Stimulated activated naive CD8-positive, alpha-beta T cell treated with anti-CD3 and anti-CD28 coated beads, Interleukin-15, amount 100 ng/mL, for 72 hours (primary cell): ENCODE measurements around the gene IQCM.

Source experiments
- ATAC-seq: fragments of 150-1000 bp; cut with Tn5 transposase; 2 replicates; pipeline ENCODE4 v1.10.0; 2021; ENCODE audit warnings: mild to moderate bottlenecking, moderate library complexity
- DNase-seq, 2 donors: peaks; one replicate each; pipeline ENCODE4 v3.0.0; 2021 to 2022
- H3K27ac Mint-ChIP-seq, 2 donors: one replicate each; pipeline ENCODE4 v1.8.0; 2022; ENCODE audit warnings: mild to moderate bottlenecking in 2 of 2, mixed read lengths in 2 of 2, moderate library complexity in 2 of 2
- H3K27me3 Mint-ChIP-seq: one replicate; pipeline ENCODE4 v1.8.0; 2022; ENCODE audit warnings: mixed read lengths
- H3K4me1 Mint-ChIP-seq: one replicate; pipeline ENCODE4 v1.8.0; 2022; ENCODE audit warnings: mild to moderate bottlenecking, mixed read lengths
- H3K4me3 Mint-ChIP-seq, 2 donors: one replicate each; pipeline ENCODE4 v1.8.0; 2022; ENCODE audit warnings: mild to moderate bottlenecking in 2 of 2, mixed read lengths in 2 of 2, moderate library complexity in 1 of 2
- H3K9me3 Mint-ChIP-seq, 2 donors: one replicate each; pipeline ENCODE4 v1.8.0; 2022; ENCODE audit warnings: mixed read lengths in 2 of 2

Gene IQCM

DNA sequence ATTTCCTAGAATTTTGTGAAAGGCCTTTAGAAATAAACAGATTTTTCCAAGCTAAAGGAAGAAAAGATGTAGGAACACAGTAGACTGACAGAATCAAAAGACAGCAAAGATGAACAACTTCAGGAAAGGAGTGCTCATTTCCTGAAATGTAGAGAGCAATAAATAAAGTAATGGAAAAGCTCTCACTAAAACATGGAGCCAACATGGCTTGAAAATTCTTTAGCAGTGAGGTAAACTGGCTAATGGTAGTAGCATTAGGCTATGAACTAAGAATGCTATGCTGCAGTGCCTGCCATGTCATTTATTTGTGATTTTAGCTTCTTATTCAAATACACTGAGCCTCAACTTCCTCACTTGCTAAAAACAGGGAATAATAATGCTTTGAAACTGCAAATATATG lies 108.7 kb downstream of the IQCM start:
- H3K27me3 Mint-ChIP-seq, result no peaks in the 10 kb centered on the region
- ATAC-seq (no peak), DNase-seq (no peak)
- no peak overlapping the region for H3K4me3 Mint-ChIP-seq
- H3K27ac Mint-ChIP-seq, result no peak overlapping the region
- H3K9me3 Mint-ChIP-seq, result peaks cover 0 to 4% of the 10 kb centered on the region in 2 donors
- no peaks in the 10 kb centered on the region for H3K4me1 Mint-ChIP-seq

DNA sequence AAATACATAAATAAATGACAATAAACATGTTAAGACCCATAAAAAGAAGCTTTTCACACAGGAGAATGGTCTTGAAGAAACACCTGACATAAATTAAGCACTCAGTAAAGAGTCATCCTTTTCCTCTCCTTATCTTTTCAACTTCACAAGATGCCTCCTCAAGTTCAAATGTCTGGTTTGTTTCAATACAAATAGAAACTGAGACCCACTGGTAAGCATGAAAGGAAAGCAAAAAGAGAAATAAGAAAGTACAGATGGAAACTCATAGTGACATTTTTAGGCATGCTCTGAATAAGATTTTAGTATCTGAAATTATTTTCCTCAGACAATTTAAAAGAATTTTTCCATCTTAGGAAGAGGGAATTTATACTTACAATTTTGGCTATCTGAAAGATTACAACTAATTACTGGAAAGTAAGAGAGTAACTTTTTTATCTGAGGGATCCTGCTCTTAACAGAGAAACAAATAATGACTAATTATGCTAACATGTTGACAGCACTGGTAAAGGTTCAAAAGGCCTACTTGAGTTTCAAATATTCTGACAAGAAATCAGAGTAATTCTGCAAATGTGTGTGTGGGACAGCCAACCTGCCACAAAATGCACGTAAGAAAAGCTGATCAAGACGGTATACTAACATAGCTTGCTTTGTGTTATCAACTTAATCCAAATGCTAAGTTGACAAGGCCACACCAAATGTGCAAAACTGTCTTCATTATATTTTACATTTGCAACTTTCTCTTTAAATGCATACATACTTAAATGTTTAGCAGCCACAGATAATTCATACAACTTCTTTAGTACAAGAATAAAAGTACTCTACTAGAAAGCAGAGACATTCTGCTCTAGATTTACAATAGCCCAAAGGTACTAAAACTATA lies 113.0 kb downstream of the IQCM start:
- DNase-seq (no peak), ATAC-seq (no peak)
- no peak overlapping the region for H3K27ac Mint-ChIP-seq
- no peaks in the 10 kb centered on the region for H3K27me3 Mint-ChIP-seq
- no peaks in the 10 kb centered on the region for H3K4me1 Mint-ChIP-seq
- H3K9me3 Mint-ChIP-seq, result no peaks in the 10 kb centered on the region
- no peak overlapping the region for H3K4me3 Mint-ChIP-seq

DNA sequence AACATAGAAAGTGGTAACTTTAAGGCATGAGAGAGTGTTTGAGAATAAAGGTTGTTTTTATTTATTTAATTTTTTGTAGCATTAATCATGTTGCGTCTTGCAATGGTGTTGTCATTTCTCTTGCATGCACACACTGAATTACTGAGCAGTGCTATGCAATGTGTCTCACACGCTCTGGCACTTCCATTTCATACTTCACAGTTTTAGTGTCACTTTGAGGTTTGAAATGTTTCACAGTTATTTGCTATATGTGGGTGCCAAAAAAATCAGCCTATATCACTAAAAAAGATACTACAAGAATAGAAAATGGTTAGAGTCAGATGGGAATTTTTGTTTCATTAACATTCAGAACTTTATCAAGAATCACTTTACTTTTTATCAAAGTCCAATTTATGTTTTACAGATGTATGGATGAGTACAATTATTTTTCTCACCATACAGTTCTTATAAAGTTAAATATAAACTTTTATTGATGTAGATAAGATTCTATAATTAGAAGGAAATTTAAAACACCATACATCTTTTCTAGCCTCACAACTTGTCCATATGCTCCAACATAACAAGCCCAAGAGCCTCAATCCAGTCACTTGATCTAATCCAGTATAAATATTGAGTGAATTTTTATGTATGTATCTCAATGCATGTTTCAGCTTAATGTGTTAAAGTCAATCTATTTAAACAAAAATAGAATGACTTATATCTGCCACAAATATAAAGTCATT lies 114.0 kb downstream of the IQCM start:
- H3K27ac Mint-ChIP-seq, result no peak overlapping the region
- H3K4me1 Mint-ChIP-seq, result no peaks in the 10 kb centered on the region
- no peak overlapping the region for H3K4me3 Mint-ChIP-seq
- ATAC-seq, result no peak
- no peaks in the 10 kb centered on the region for H3K27me3 Mint-ChIP-seq
- DNase-seq, result no peak
- no peaks in the 10 kb centered on the region for H3K9me3 Mint-ChIP-seq

DNA sequence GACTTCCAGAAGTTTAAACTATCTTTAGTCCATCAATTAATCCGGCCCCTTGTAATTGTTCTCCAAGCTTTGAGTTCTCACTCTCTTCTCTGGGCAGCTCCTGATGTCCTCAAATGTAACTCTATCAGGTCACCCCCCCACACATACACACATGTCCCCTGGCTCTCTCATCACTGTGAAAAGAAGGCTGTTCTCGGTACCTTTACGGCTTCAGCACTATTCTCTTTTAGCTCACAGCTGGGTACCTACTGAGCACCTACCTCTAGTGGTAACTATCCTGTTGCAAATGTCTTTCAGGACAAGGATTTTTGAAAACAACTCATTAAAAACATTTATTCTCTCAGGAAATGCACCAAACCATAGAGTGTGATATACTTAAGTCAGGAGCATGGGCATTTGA lies 115.4 kb downstream of the IQCM start:
- DNase-seq, result no peak
- H3K27me3 Mint-ChIP-seq, result no peaks in the 10 kb centered on the region

DNA sequence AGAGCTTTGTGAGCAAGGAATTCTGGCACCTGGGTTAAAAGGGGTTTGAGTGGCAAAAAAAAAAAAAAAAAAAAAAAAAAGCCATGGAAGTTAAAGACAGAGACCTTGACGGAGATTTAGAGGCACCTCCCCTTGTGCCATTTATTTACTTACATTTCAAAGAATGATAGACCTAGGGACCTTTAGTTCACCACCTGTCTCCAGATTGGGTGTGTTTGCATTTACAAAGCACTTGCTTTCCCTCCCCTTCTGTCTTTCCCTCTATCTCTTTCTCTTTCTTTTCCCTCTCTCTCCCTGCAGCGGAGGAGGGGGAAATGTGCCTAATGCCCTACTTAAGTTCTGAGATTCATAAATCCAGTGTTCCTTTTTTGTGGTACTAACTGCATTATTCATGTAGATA lies 116.0 kb downstream of the IQCM start:
- DNase-seq (no peak), ATAC-seq (no peak)
- Mint-ChIP-seq H3K27ac (no peak overlapping the region), H3K4me1 (no peaks in the 10 kb centered on the region), H3K9me3 (no peaks in the 10 kb centered on the region), H3K4me3 (no peak overlapping the region), H3K27me3 (no peaks in the 10 kb centered on the region)

More for the DNA sequence above, 115.4 kb downstream of the IQCM start:
- Mint-ChIP-seq H3K9me3 (no peaks in the 10 kb centered on the region), H3K4me1 (no peaks in the 10 kb centered on the region), H3K4me3 (no peak overlapping the region), H3K27ac (no peak overlapping the region)
- ATAC-seq, result no peak

DNA sequence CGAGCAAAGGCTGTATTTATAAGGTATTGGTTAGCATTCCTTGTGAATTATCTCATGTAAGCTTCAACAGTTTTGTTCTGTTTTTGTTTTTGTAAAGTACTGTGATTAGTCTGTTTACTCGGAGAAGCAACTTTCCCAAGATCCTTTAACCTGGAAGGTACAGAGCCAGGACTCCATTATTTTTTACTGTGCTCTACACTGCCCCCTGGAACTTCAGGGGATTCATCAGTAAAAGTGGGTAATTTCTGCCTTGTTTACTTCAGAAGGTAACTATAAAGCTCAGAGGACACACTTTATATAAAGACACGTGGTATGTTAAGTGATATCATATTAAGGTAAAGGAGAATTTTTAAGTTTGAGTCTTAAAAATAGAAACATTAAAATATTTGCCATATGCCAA lies 124.9 kb downstream of the IQCM start:
- H3K4me3 Mint-ChIP-seq, result no peak overlapping the region
- DNase-seq (no peak), ATAC-seq (no peak)
- H3K9me3 Mint-ChIP-seq, result peaks cover 6 to 7% of the 10 kb centered on the region in 2 donors
- H3K27me3 Mint-ChIP-seq, result no peaks in the 10 kb centered on the region
- no peak overlapping the region for H3K27ac Mint-ChIP-seq
- H3K4me1 Mint-ChIP-seq, result no peaks in the 10 kb centered on the region

DNA sequence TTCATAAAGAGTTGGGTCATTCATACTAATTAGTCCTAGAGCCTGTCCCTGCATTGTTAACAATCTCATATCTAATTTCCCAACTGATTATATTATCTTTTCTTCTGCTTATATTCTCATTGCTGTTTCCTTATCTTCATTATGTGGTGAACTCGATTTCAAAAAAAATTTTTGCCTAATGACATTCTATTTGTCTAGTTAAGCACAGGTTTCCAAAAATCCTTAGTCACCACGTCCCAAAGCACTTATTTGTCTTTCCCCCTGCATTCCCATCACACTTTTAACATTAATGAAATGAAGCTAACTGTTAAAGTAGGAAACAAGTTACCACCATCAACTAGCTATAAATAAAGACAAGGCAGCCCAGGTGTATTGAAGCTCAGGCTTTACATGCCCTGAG lies 131.1 kb downstream of the IQCM start:
- H3K4me1 Mint-ChIP-seq, result no peaks in the 10 kb centered on the region

DNA sequence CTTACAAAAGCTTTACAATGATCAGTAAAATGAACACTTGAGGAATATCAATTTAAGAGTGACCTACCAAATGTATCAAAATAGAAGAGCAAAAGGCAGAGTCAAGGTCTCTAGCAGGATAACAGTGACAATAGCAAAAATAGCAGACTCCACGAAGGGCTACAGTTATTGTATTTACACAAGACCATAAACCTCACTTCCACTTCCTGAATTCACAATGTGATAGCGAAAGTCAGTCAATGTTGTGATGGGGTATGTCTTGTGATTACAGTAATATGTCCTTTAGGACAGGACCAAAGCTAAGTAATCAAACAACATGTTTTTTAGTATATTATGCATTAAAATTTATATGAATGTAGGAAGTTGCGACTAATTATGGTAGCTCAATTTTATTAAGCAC lies 139.6 kb downstream of the IQCM start:
- Mint-ChIP-seq H3K9me3 (peaks cover 12 to 28% of the 10 kb centered on the region in 2 donors), H3K4me3 (no peak overlapping the region), H3K27me3 (no peaks in the 10 kb centered on the region), H3K27ac (no peak overlapping the region), H3K4me1 (no peaks in the 10 kb centered on the region)
- DNase-seq (no peak), ATAC-seq (no peak)

More for the DNA sequence above, 131.1 kb downstream of the IQCM start:
- Mint-ChIP-seq H3K4me3 (no peak overlapping the region), H3K27ac (peak overlapping the region in 1 of 2 donors; percentile 45), H3K9me3 (peaks cover 0 to 7% of the 10 kb centered on the region in 2 donors), H3K27me3 (no peaks in the 10 kb centered on the region)
- ATAC-seq (no peak), DNase-seq (no peak)

DNA sequence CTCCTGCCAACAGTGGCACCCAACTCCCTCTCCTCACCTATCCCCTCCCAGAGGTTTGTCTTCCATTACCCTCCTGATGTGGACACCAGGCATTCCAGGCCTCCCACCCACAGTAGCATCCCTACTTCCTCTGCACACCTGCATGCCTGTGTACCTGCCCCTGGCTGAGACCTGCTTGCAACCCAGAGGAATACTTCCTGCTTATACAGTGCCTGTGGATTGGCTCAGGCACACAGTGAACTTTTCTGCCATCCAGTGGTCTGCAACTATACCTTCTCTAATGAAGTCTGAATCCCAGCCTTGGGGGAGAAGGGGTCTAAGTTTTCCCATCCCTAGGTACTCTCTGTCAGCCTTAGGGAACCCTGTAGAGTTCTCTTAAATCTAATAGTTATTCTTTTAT lies 169.9 kb downstream of the IQCM start:
- H3K4me3 Mint-ChIP-seq, result no peak overlapping the region
- no peaks in the 10 kb centered on the region for H3K27me3 Mint-ChIP-seq
- H3K27ac Mint-ChIP-seq, result no peak overlapping the region
- peaks cover 0 to 7% of the 10 kb centered on the region in 2 donors for H3K9me3 Mint-ChIP-seq
- no peaks in the 10 kb centered on the region for H3K4me1 Mint-ChIP-seq
- ATAC-seq (no peak), DNase-seq (no peak)

DNA sequence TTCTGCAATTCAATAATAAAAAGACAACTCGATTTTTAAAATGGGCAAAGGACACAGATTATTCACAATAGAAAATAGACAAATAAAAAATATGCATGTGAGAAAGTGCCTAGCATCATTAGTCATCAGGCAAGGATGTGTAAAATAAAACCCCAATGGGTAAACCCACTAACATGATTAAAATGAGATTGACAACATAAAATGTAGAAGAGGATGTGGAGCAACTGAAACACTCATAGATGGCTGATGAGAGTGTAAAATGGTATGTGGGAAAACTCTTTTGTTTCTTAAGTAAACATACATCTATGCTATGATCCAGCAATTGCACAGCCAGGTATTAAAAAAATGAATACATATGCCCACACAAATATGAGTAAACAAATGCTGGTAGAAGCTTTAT lies 177.6 kb downstream of the IQCM start:
- Mint-ChIP-seq H3K27me3 (no peaks in the 10 kb centered on the region), H3K4me1 (no peaks in the 10 kb centered on the region)
- DNase-seq, result no peak

DNA sequence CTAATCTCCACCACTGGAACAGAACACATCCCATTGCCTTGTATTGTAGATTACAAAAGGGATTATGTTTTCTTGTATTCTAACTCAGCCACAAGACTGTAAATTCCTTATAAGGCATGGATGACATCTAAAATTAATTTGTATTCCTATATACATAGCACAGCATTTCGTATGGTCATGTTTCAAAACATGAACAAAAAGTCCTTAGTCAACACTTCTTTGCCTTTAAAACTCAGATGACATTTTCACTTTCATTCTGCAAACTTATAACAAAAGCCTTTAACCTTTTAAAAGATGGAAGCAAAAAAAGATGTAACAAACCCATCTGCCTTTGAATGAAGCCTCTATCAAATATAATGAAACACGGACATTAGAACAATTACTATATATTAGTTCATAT lies 181.3 kb downstream of the IQCM start:
- DNase-seq (no peak), ATAC-seq (no peak)
- Mint-ChIP-seq H3K27me3 (no peaks in the 10 kb centered on the region), H3K4me3 (no peak overlapping the region), H3K27ac (no peak overlapping the region), H3K4me1 (no peaks in the 10 kb centered on the region), H3K9me3 (peaks cover 0 to 7% of the 10 kb centered on the region in 2 donors)

More for the DNA sequence above, 177.6 kb downstream of the IQCM start:
- H3K4me3 Mint-ChIP-seq, result no peak overlapping the region
- no peak for ATAC-seq
- no peak overlapping the region for H3K27ac Mint-ChIP-seq
- H3K9me3 Mint-ChIP-seq, result peaks cover 0 to 7% of the 10 kb centered on the region in 2 donors

DNA sequence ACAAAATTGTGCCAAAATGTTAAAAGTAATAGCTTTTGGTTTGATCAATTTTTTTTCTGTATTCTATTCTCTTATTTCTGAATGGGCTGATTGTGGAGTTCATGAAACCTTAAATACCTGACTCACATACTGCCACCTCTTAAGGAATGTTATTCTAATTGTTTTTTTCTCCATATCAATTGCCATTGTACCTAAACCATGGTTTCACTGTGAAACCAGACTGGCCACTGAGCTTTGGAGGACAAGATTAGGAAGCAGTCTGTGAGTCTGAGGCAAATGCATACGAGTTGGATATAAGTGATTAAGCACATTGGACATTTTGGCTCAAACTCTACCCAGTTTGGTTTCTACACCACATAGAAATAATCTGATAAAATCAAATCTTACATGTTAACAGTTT lies 184.0 kb downstream of the IQCM start:
- H3K9me3 Mint-ChIP-seq, result peaks cover 0 to 7% of the 10 kb centered on the region in 2 donors
- H3K27me3 Mint-ChIP-seq, result no peaks in the 10 kb centered on the region
- H3K4me3 Mint-ChIP-seq, result no peak overlapping the region
- H3K27ac Mint-ChIP-seq, result no peak overlapping the region
- no peak for DNase-seq
- no peak for ATAC-seq
- H3K4me1 Mint-ChIP-seq, result no peaks in the 10 kb centered on the region

DNA sequence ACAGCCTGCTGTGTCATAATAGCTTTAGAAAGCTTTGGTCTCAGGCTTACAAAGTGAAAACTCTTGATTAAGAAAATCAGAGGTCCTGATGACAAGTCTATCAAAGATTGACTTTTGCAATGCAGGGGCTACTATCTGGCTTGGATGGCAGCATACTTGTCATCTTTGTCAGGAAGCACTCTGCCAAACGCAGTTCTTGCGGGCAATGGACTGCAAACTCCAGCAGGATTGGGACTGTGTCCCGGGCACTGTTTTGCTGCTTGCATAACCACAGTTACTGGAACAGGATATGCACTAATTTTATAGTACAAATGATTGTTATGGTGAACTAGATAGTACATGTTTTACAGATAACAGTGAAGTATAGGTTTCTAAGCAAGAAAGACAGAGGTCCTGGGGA lies 185.6 kb downstream of the IQCM start:
- H3K9me3 Mint-ChIP-seq, result peaks cover 0 to 14% of the 10 kb centered on the region in 2 donors
- DNase-seq, result no peak
- no peak for ATAC-seq
- no peaks in the 10 kb centered on the region for H3K4me1 Mint-ChIP-seq
- H3K4me3 Mint-ChIP-seq, result no peak overlapping the region
- H3K27me3 Mint-ChIP-seq, result no peaks in the 10 kb centered on the region
- no peak overlapping the region for H3K27ac Mint-ChIP-seq

DNA sequence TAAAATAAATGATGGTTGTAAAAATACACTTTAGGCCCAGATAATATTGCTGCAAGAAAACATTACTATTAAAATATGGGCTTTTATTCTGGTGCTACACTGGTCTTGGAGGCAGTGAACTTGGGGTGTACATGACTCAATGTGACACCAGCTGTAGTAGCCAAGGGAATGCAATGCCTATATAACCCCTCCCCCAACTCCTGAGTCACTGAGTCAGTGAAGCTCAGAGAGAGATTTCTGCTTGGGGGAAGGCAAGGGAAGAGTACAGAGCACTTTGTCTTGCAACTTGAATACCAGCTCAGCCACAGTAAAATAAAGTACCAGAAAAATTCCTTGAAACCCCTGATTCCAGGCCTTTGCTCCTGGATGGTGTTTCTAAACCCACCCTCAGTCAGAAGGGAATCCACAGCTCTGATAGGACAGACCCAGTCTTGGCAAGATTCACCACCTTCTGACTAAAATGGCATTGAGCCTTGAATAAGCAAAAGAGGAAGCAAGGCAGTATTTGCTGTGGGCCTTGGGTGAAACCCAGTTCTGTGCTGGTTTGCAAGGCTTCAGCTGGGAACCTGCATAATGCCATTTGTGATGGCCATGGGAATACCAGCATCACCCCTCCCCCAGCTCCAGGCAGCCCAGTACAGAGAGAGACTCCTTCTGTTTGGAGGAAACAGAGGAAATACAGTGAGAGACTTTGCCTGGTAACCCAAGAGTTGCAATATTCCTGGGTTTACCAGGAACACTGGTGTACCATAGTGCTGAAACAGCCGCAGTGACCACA lies 209.9 kb downstream of the IQCM start:
- no peaks in the 10 kb centered on the region for H3K27me3 Mint-ChIP-seq
- H3K4me1 Mint-ChIP-seq, result no peaks in the 10 kb centered on the region
- ATAC-seq, result no peak
- H3K9me3 Mint-ChIP-seq, result peaks cover 11 to 15% of the 10 kb centered on the region in 2 donors
- H3K4me3 Mint-ChIP-seq, result no peak overlapping the region
- no peak overlapping the region for H3K27ac Mint-ChIP-seq
- no peak for DNase-seq

DNA sequence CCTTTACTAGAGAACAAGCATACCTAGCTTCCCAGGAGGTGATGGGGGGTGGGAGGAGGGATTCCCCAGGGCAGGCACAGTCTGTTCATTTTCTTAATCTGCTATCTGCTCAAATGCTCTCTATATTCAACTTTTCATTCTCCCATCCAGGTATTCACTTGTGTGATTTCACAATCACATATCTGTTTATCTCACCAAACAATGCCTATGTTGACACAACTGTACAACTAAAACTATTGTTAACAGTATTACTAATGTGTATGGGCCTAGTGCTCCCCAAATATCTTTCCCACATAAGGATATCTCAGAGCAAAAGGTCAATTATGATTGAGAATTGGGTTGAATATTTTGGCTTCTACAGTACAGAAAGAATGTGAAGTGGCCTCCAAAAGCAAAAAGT lies 210.8 kb downstream of the IQCM start:
- Mint-ChIP-seq H3K9me3 (peaks cover 11 to 15% of the 10 kb centered on the region in 2 donors), H3K27ac (no peak overlapping the region)

DNA sequence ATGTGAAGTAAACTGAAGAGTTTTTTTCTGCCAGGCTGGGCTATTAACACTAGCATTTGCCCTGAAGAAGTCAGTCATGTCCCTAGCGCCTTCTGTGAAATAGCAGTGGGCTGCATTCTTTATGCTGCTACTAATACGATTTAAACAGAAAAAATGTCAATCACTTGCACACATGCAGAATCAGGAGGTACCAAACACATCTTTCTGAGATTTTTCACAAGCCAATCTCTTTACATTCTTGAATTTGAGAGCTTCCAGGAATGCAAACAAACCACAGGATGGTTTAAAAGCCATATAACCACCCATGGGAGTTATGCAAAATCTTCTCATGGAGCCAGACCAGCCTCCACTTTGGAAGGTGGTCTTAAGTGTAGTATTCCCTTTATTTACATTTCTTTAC lies 220.1 kb downstream of the IQCM start:
- Mint-ChIP-seq H3K4me1 (no peaks in the 10 kb centered on the region), H3K4me3 (no peak overlapping the region), H3K27ac (no peak overlapping the region), H3K9me3 (peaks cover 14 to 25% of the 10 kb centered on the region in 2 donors), H3K27me3 (no peaks in the 10 kb centered on the region)
- ATAC-seq, result no peak
- DNase-seq, result no peak

More for the DNA sequence above, 210.8 kb downstream of the IQCM start:
- Mint-ChIP-seq H3K4me1 (no peaks in the 10 kb centered on the region), H3K4me3 (no peak overlapping the region), H3K27me3 (no peaks in the 10 kb centered on the region)
- DNase-seq (no peak), ATAC-seq (no peak)
